HG02973 (cell line): Measurements from ENCODE around the gene GSTA5.
"Not testable (repeated sequence)": the region's sequence is repeated elsewhere in the genome, so short reads cannot be mapped to it uniquely, and the experiment has no call there.

Source experiments
- ATAC-seq: cut with Tn5 transposase; IDR thresholded peaks from one replicate; pipeline ENCODE4 v1.9.1; 2021; ENCODE audit warnings: moderate library complexity; ENCODE audit not compliant: unreplicated experiment

GSTA5 gene

GRCh38 chr6:52839124-52840055 is 1.2 kb downstream of the GSTA5 start:
- ATAC-seq: peak; percentile 66

DNA sequence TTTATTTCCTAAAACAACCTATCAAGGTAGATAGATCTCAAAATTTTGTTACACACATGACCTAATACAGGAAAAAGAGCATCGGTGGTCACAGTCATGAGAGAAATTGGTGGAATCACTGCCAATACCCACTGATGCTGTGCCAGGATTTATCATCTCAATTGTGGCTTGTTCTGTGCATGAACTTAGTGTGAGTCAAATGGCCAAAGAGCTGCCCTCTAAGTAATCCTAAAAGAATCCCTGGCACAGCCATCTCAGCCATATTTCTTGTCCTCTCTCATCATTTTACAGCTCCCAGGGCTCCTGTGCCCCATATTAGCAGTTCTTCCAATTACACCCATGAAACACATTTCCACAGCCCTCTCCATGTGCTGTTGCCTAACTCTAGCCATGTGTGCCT is 6.1 kb downstream of the GSTA5 start:
- ATAC-seq: no peak

GRCh38 chr6:52830869-52831268 is 9.7 kb downstream of the GSTA5 start:
- not testable (repeated sequence) for ATAC-seq

DNA sequence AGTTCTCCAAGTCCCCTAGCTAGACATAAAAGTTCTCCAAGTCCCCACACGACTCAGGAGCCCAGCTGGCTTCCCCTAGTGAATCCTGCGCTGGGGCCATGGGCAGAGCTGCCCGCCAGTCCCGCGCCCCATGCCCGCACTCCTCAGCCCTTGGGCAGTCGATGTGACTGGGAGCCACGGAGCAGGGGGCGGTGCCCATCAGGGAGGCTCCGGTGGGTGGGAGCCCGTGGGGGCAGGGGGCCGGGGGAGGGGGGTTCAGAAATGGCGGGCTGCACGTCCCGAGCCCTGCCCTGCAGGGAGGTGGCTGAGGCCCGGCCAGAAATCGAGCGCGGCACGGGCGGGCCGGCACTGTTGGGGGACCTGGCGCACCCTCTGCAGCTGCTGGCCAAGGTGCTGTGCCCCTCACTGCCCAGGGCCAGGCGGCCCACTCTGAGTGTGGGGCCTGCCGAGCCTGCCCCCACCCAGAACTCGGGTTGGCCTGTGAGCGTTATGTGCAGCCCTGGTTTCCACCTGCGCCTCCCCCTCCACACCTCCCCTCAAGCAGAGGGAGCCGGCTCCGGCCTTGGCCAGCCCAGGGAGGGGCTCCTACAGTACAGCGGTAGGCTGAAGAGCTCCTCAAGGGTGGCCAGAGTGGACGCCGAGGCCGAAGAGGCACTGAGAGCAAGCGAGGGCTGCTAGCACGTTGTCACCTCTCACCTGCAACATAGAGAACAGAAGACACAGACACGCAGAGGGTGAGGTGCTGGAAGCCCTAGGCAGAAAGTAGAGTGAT is 11.4 kb downstream of the GSTA5 start:
- ATAC-seq: no peak

GRCh38 chr6:52828621-52829020 is 12.0 kb downstream of the GSTA5 start:
- not testable (repeated sequence) for ATAC-seq

DNA sequence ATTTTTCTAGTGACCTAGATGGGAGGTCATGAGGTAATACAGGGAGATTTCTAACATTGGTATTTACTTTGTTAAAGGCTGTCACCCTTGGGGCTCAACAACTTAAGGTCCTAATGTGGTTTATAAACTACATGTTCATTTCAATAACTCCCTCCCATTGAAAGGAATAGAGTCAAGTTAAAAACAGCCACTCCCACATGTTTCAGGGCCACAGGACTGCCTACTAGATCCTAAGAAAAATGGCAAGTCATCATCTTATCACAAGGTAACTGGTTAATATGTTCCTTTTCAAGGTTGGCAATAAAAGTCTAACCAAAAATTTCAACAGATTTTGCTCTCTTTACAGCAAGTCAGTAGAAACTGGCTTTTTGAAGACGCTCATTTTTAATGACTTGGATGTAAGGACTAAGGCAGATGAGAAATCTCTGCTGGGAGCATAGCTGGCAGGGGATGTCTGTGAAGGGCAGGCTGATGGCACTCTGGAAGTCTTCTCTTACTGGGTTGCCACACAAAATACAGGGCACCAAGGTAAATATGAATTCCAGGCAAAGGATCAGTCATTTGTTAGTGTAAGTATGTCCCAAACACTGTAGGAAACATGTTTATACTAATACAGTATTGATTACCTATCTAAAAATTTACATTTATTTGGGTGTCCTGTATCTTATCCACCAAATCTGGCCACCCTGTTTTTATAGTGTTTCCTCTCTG is 13.4 kb downstream of the GSTA5 start:
- not testable (repeated sequence) for ATAC-seq

DNA sequence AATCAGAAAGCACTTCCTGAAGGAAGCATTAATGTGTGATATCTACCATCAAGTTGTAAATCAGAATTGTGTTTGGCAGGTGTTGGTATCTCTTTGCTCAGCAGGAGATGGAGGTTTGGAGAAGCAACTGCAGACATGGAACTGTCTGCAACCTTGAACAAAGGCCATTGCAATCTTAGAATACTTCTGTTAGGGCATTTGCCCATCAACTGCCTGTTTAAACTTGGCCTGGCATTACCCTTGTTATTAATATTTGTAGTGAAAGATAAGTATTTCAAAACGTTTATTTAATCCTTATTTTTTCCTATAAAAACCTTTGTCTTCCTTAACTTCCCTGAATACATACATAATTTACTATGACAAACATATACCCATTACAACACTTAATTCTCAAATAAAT is 14.1 kb downstream of the GSTA5 start:
- no peak for ATAC-seq

GRCh38 chr6:52825900-52826459 is 14.6 kb downstream of the GSTA5 start:
- not testable (repeated sequence) for ATAC-seq

DNA sequence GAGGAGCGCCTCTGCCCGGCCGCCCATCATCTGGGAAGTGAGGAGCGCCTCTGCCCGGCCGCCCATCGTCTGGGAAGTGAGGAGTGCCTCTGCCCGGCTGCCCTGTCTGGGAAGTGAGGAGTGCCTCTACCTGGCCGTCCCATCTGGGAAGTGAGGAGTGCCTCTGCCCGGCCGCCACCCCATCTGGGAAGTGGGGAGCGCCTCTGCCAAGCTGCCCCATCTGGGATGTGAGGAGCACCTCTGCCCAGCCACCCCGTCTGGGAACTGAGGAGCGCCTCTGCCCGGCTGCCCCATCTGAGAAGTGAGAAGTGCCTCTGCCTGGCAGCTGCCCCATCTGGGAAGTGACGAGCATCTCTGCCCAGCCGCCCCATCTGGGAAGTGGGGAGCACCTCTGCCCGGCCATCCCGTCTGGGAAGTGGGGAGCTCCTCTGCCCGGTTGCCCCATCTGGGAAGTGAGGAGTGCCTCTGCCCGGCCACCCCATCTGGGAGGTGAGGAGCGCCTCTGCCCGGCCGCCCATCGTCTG is 15.3 kb downstream of the GSTA5 start:
- not testable (repeated sequence) for ATAC-seq

DNA sequence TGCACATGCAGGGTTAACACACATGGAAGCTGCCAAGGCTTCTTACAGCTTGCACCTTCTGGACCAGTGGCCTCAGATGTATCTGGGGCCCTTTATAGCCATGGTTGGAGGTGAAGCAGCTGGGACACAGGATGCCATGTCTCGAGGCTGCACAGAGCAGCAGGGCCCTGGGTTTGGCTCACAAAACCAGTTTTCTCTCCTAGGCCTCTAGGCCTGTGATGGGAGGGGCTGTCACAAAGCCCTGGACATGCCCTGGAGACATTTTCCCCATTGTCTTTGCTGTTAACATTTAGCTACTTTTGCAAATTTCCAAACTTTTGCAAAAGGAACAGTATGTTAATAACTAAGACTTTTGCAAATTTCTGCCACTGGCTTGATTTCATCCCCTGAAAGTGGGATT is 18.8 kb downstream of the GSTA5 start:
- ATAC-seq: no peak

- no peak for ATAC-seq
Measured at GRCh38 chr6:52820198-52820597, 20.4 kb downstream of the GSTA5 start.

DNA sequence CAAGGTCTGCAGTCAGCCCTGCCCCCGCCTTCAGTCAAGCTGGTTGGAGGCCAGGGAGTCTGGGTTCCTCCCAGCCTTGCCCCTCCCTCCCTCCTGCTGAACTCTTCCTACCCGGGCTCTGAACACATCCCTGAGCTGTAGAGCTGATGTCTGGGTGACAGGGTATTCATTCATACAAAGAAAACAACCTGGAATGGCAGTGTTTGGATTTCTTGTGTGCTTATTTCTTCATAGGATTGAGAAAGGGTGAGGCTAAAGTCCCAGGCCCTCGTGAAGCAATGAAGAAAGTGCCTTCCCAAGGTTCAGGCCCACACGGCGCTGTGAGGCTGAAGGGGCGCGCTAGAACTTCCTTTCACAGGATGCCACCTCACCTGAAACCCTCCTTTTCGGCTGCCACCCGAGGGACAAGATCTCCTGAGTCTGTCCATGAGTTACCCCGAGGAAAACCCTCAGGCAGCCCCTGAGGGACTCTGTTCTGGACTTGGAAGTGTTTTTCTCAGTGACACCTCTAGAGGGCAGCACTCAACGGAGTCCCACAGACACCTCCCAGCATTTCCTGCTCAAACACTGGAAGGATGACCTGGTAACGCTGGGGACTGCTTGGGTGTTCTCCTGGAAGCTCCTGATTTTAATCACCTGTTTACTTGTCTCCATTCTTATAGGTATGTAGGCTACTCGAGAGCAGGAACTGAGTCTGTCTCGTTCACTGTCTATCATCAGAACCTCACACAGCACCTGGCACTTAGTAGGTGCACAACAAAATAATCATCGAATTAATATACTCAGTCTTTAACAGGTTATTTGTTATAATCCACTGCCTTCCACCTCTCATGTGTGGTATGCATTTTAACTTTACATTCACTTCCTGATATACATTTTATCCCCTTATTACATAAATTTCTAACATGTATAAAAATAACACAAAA is 25.2 kb downstream of the GSTA5 start:
- peak; percentile 89 for ATAC-seq

- ATAC-seq: not testable (repeated sequence)
Measured at GRCh38 chr6:52814545-52814944, 26.1 kb downstream of the GSTA5 start.

DNA sequence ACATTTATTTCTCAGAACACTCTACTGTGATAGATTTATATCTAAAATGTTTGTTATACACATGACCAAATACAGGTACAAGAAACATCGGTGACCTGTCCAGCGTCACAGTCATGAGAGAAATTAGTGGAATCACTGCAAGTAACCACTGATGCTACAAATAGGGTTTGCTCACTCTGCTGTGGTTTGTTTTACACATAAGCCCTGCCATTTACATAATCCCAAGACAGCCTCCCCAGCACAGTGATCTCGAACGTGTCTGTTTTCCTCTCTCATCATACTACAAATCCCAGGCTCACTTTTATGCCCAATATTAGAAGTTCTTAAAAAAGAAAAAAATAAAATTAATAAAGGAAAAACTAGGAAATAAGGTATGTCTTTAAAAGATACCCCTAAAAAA is 30.8 kb downstream of the GSTA5 start:
- ATAC-seq: not testable (repeated sequence)

DNA sequence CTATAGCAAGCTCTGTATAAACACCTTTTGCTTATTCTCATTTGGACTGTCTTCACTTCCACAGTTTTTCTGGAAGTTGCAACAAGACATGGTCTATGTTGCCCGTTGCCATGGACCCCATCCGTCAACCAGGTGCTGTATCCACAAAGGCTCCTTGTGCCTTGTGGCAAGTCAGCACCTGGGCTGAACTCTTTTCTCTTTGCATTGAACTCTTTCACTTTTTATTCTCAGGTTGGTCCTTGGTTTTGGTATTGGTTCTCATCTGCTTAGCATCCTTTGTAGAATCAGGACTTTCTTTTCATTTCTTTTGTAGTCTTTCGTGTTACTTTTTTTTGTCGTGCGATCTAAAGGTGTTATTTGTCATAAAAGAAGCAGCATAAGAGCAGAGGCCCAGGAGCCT is 32.0 kb downstream of the GSTA5 start:
- ATAC-seq: no peak

- ATAC-seq: not testable (repeated sequence)
Measured at GRCh38 chr6:52803668-52804255, 36.9 kb downstream of the GSTA5 start, which contains the start of gene GSTA1. GSTA1 (minus strand) TSS chr6:52803816; CDS start chr6:52799267, 4,549 bp downstream.

DNA sequence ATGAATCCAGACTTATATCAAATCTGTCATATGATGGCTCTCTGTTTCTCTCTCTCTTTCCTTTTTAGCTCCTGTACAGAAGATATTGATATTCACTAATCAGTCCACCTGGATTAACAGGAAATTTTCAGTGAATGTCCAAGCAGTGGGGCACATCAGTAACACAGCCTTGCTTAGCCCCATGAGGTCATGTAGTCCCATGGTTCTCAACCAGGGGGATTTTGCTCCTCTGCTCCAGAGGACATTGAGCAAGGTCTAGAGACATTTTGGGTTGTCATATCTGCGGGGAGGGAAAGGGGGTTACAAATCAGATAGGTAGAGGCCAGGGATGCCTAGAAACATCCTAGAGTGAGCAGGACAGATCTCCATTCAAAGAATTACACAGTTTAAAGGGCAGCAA is 37.8 kb downstream of the GSTA5 start:
- no peak for ATAC-seq

GRCh38 chr6:52801188-52801841 is 39.3 kb downstream of the GSTA5 start:
- no peak for ATAC-seq

DNA sequence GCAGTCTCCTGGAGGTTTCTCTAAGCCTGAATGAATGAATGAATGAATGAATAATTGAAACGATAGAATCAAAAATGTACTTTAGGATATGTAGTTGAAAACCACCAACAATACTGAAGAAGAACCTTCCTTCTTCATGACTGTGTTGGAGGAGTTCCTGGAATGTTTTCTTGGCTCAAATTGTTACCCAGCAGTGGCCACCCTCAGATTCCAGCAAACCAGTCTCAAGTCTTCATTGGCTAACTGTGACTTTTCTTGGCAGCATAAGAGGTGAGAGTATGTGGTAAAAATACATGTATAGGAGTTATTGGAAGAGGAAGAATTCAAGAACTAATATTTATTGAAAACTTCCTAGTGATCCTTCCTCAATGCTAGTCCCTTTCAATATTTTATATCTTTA is 41.3 kb downstream of the GSTA5 start:
- not testable (repeated sequence) for ATAC-seq
